CD4-positive, alpha-beta T cell treated with Interleukin-6 at 100 ng/mL for 8 hours (primary cell): Measurements from ENCODE around the gene KRAS.
"Not testable (repeated sequence)": the region's sequence is repeated elsewhere in the genome, so short reads cannot be mapped to it uniquely, and the experiment has no call there.

Source experiments
- DNase-seq: peaks from one replicate; pipeline ENCODE4 v3.0.0-alpha.2; 2020; ENCODE audit warnings: mixed read lengths, low spot score

The KRAS gene

GRCh38 chr12:25250744-25251730 is at the start of gene KRAS:
KRAS (minus strand) TSS chr12:25250929.
- peak; percentile 90 for DNase-seq

GRCh38 chr12:25296381-25296780 is 45.7 kb upstream of the KRAS start:
- DNase-seq, result no peak

- no peak for DNase-seq
Observed at GRCh38 chr12:25295361-25295760, 44.6 kb upstream of the KRAS start.

GRCh38 chr12:25293653-25294052 is 42.9 kb upstream of the KRAS start:
- no peak for DNase-seq

- DNase-seq, result not testable (repeated sequence)
Observed at GRCh38 chr12:25292810-25293221, 42.1 kb upstream of the KRAS start.

- DNase-seq, result no peak
Observed at GRCh38 chr12:25287610-25288009, 36.9 kb upstream of the KRAS start.

GRCh38 chr12:25286837-25287236 is 36.1 kb upstream of the KRAS start:
- DNase-seq, result no peak

- DNase-seq, result no peak
Observed at GRCh38 chr12:25284024-25284423, 33.3 kb upstream of the KRAS start.

- DNase-seq, result no peak
Observed at GRCh38 chr12:25283006-25283405, 32.3 kb upstream of the KRAS start.

- peak; percentile 6 for DNase-seq
Observed at GRCh38 chr12:25280082-25280481, 29.4 kb upstream of the KRAS start.

GRCh38 chr12:25278269-25278668 is 27.5 kb upstream of the KRAS start:
- DNase-seq, result no peak

GRCh38 chr12:25276199-25276937 is 25.6 kb upstream of the KRAS start:
- DNase-seq, result peak; percentile 39

GRCh38 chr12:25271486-25272098 is 20.9 kb upstream of the KRAS start:
- no peak for DNase-seq

GRCh38 chr12:25269701-25270100 is 19.0 kb upstream of the KRAS start:
- DNase-seq, result no peak

GRCh38 chr12:25266497-25266896 is 15.8 kb upstream of the KRAS start:
- DNase-seq, result no peak

GRCh38 chr12:25264862-25265261 is 14.1 kb upstream of the KRAS start:
- no peak for DNase-seq

- no peak for DNase-seq
Observed at GRCh38 chr12:25264114-25264513, 13.4 kb upstream of the KRAS start.

- DNase-seq, result no peak
Observed at GRCh38 chr12:25263594-25263993, 12.9 kb upstream of the KRAS start.

GRCh38 chr12:25262389-25263074 is 11.8 kb upstream of the KRAS start:
- no peak for DNase-seq

GRCh38 chr12:25257590-25258324 is 7.0 kb upstream of the KRAS start:
- no peak for DNase-seq

- DNase-seq, result no peak
Observed at GRCh38 chr12:25256826-25257225, 6.1 kb upstream of the KRAS start.
